ENCODE data around the gene TENM4.

Gene TENM4

GRCh38 chr11:79100093-79100910 is 340.5 kb downstream of the TENM4 start:
- Histone ChIP-seq H3K4me3 (no peak overlapping the region), H3K27ac (no peak overlapping the region)
- DNase-seq (ENCODE audit: low spot score): peak; percentile 69
- TF ChIP-seq CTCF (IDR thresholded peaks at IDR 0.05): peak; percentile 62

GRCh38 chr11:79098146-79098545 is 342.7 kb downstream of the TENM4 start:
- no peak for TF ChIP-seq CTCF (IDR thresholded peaks at IDR 0.05)
- no peak overlapping the region for H3K27ac ChIP-seq
- H3K4me3 ChIP-seq: no peak overlapping the region
- DNase-seq (ENCODE audit: low spot score): no peak

- no peak for DNase-seq (ENCODE audit: low spot score)
- H3K27ac ChIP-seq: no peak overlapping the region
- H3K4me3 ChIP-seq: peak overlapping the region; percentile 0
- no peak for TF ChIP-seq CTCF (IDR thresholded peaks at IDR 0.05)
These were observed 343.5 kb downstream of the TENM4 start for GRCh38 chr11:79097246-79097875.

GRCh38 chr11:79095424-79095823 is 345.4 kb downstream of the TENM4 start:
- DNase-seq (ENCODE audit: low spot score): no peak
- no peak for TF ChIP-seq CTCF (IDR thresholded peaks at IDR 0.05)
- H3K27ac ChIP-seq: no peak overlapping the region
- H3K4me3 ChIP-seq: no peak overlapping the region

GRCh38 chr11:79094616-79095015 is 346.2 kb downstream of the TENM4 start:
- Histone ChIP-seq H3K4me3 (no peak overlapping the region), H3K27ac (no peak overlapping the region)
- no peak for DNase-seq (ENCODE audit: low spot score)
- no peak for TF ChIP-seq CTCF (IDR thresholded peaks at IDR 0.05)

GRCh38 chr11:79092791-79093353 is 348.0 kb downstream of the TENM4 start:
- Histone ChIP-seq H3K27ac (no peak overlapping the region), H3K4me3 (no peak overlapping the region)
- DNase-seq (ENCODE audit: low spot score): no peak
- no peak for TF ChIP-seq CTCF (IDR thresholded peaks at IDR 0.05)
